IMR-90 (cell line): ENCODE results near the gene SNX27. TPM values are rescaled to one million over a fixed set of nuclear protein-coding genes. Genes with fewer than 3 reads are reported as not detected.

Experiments used
- ATAC-seq: fragments of 200-7000 bp; cut with Tn5 transposase; 2 replicates; pipeline ENCODE4 v1.9.1; 2020; ENCODE audit warnings: low read depth, mild to moderate bottlenecking, moderate library complexity
- BruUV-seq: library from RNA; stranded (reverse); fragments of 400-500 nt; replicated peaks from 2 replicates; lab custom pipeline; 2021; lab: Mats Ljungman, UMichigan
- CTCF ChIA-PET: fragments of 300-600 bp; formaldehyde crosslinking; extraction: SDS; loops from one replicate; lab custom pipeline; 2021; ENCODE audit warnings: antibody characterized with exemption; lab: Yijun Ruan, JAX
- POLR2A ChIA-PET: fragments of 300-600 bp; sonication (Branson Sonifier 250); formaldehyde crosslinking; loops from one replicate; lab custom pipeline; 2022; ENCODE audit warnings: antibody characterized with exemption; ENCODE audit not compliant: unreplicated experiment; lab: Charles Lee
- DNase-seq: peaks from one replicate; pipeline ENCODE4 v3.0.0; 2013
- H2AFZ ChIP-seq: replicated peaks from 2 replicates; pipeline ENCODE3; 2013; ENCODE audit warnings: low read length, mild to moderate bottlenecking; ENCODE audit not compliant: poor library complexity
- H2AK5ac ChIP-seq: 2 replicates; pipeline ENCODE4 v1.6.1; 2013; ENCODE audit warnings: low read depth, low read length, inconsistent platforms
- H2AK9ac ChIP-seq: replicated peaks from 2 replicates; pipeline ENCODE3; 2013; ENCODE audit warnings: mild to moderate bottlenecking, low read depth, low read length, moderate library complexity; ENCODE audit not compliant: poor library complexity
- H2BK120ac ChIP-seq: 2 replicates; pipeline ENCODE4 v1.6.1; 2013; ENCODE audit warnings: low read depth, low read length, inconsistent platforms
- H2BK15ac ChIP-seq: 3 replicates; pipeline ENCODE4 v1.6.1; 2013; ENCODE audit warnings: low read depth, low read length, inconsistent platforms
- H2BK20ac ChIP-seq: 2 replicates; pipeline ENCODE4 v1.6.1; 2013; ENCODE audit warnings: low read depth, mild to moderate bottlenecking, inconsistent platforms, low read length, moderate library complexity
- H2BK5ac ChIP-seq: 2 replicates; pipeline ENCODE4 v1.6.1; 2013; ENCODE audit warnings: mild to moderate bottlenecking, low read depth, low read length, inconsistent platforms; ENCODE audit not compliant: poor library complexity, severe bottlenecking
- H3K14ac ChIP-seq: replicated peaks from 2 replicates; pipeline ENCODE4 v1.6.1; 2013; ENCODE audit warnings: low read depth, low read length, inconsistent platforms
- H3K18ac ChIP-seq: 2 replicates; pipeline ENCODE4 v1.6.1; 2013; ENCODE audit warnings: low read depth, low read length, control low read depth
- H3K23ac ChIP-seq: 2 replicates; pipeline ENCODE4 v1.6.1; 2013; ENCODE audit warnings: low read depth, low read length, inconsistent platforms
- H3K27ac ChIP-seq: 2 replicates; pipeline ENCODE4 v1.5.1; 2013; ENCODE audit warnings: mild to moderate bottlenecking, control low read depth, low read length; ENCODE audit not compliant: insufficient read depth
- H3K27me3 ChIP-seq: 2 replicates; pipeline ENCODE4 v1.6.1; 2013; ENCODE audit warnings: low read length; ENCODE audit not compliant: control insufficient read depth, insufficient read depth
- H3K36me3 ChIP-seq: 2 replicates; pipeline ENCODE4 v1.6.1; 2013; ENCODE audit warnings: low read length, mixed read lengths; ENCODE audit not compliant: control insufficient read depth, insufficient read depth
- H3K4ac ChIP-seq: 2 replicates; pipeline ENCODE4 v1.6.1; 2013; ENCODE audit warnings: low read depth, low read length, inconsistent platforms
- H3K4me1 ChIP-seq: 2 replicates; pipeline ENCODE4 v1.6.1; 2013; ENCODE audit warnings: low read length, mixed read lengths; ENCODE audit not compliant: control insufficient read depth, insufficient read depth
- H3K4me2 ChIP-seq: 2 replicates; pipeline ENCODE4 v1.6.1; 2013; ENCODE audit warnings: low read depth, mild to moderate bottlenecking, control low read depth, low read length, moderate library complexity
- H3K4me3 ChIP-seq: 2 replicates; pipeline ENCODE4 v1.5.1; 2013; ENCODE audit warnings: low read depth, mild to moderate bottlenecking, control low read depth, low read length, moderate library complexity; ENCODE audit not compliant: insufficient read depth
- H3K56ac ChIP-seq: 2 replicates; pipeline ENCODE4 v1.6.1; 2013; ENCODE audit warnings: low read length, inconsistent platforms; ENCODE audit not compliant: insufficient read depth; ENCODE audit errors: extremely low read depth
- H3K79me1 ChIP-seq, 2 experiments: 2 replicates each; pipeline ENCODE4 v1.6.1; 2013; ENCODE audit warnings: low read length in 2 of 2, inconsistent platforms in 1 of 2, low read depth in 1 of 2
- H3K9ac ChIP-seq: 2 replicates; pipeline ENCODE4 v1.6.1; 2013; ENCODE audit warnings: low read depth, low read length, control low read depth
- H3K9me1 ChIP-seq: 2 replicates; pipeline ENCODE4 v1.6.1; 2013; ENCODE audit warnings: low read length, inconsistent platforms; ENCODE audit not compliant: insufficient read depth
- H3K9me3 ChIP-seq: 2 replicates; pipeline ENCODE4 v1.6.1; 2013; ENCODE audit warnings: low read length; ENCODE audit not compliant: control insufficient read depth, insufficient read depth
- H4K20me1 ChIP-seq: 2 replicates; pipeline ENCODE4 v1.6.1; 2013; ENCODE audit warnings: low read length, inconsistent platforms; ENCODE audit not compliant: insufficient read depth
- H4K5ac ChIP-seq: 2 replicates; pipeline ENCODE4 v1.6.1; 2013; ENCODE audit warnings: mild to moderate bottlenecking, low read depth, low read length, control low read depth
- H4K8ac ChIP-seq, 2 experiments: 2 replicates each; pipeline ENCODE4 v1.6.1; 2013; ENCODE audit warnings: low read depth in 2 of 2, low read length in 2 of 2, control low read depth in 1 of 2, inconsistent platforms in 1 of 2
- H4K91ac ChIP-seq: 2 replicates; pipeline ENCODE4 v1.6.1; 2013; ENCODE audit warnings: low read depth, low read length, inconsistent platforms; ENCODE audit not compliant: insufficient read depth
- BHLHE40 ChIP-seq: fragments of 150-350 bp; IDR thresholded peaks from 2 replicates; pipeline ENCODE4 v1.6.1; 2016; ENCODE audit warnings: mild to moderate bottlenecking, low read depth, low read length
- CEBPB ChIP-seq: IDR thresholded peaks from 2 replicates; pipeline ENCODE4 v1.6.1; 2012; ENCODE audit warnings: low read depth, low read length, improper control_type of control experiment
- CHD1 ChIP-seq: IDR thresholded peaks from 2 replicates; pipeline ENCODE4 v1.6.1; 2012; ENCODE audit warnings: low read depth, low read length, improper control_type of control experiment
- CTCF ChIP-seq: conservative IDR thresholded peaks from 2 replicates; pipeline ENCODE4 v1.5.1; 2012; ENCODE audit warnings: mild to moderate bottlenecking, low read depth, low read length, improper control_type of control experiment
- ELK1 ChIP-seq: fragments of 150-350 bp; IDR thresholded peaks from 2 replicates; pipeline ENCODE4 v1.6.1; 2016; ENCODE audit warnings: low read depth, mild to moderate bottlenecking, low read length, moderate library complexity, borderline replicate concordance
- FOS ChIP-seq: fragments of 150-350 bp; IDR thresholded peaks from 2 replicates; pipeline ENCODE4 v1.6.1; 2016; ENCODE audit warnings: low read depth, low read length
- MAFK ChIP-seq: IDR thresholded peaks from 2 replicates; pipeline ENCODE4 v1.6.1; 2012; ENCODE audit warnings: low read depth, low read length, improper control_type of control experiment
- MXI1 ChIP-seq: IDR thresholded peaks from 2 replicates; pipeline ENCODE4 v1.6.1; 2012; ENCODE audit warnings: low read depth, mild to moderate bottlenecking, low read length, moderate library complexity, borderline replicate concordance
- NFE2L2 ChIP-seq: fragments of 150-350 bp; IDR thresholded peaks from 2 replicates; pipeline ENCODE4 v1.6.1; 2016; ENCODE audit warnings: low read depth, mild to moderate bottlenecking, low read length
- POLR2A ChIP-seq: IDR thresholded peaks from 2 replicates; pipeline ENCODE4 v1.6.1; 2012; ENCODE audit warnings: mild to moderate bottlenecking, low read depth, low read length
- RAD21 ChIP-seq: IDR thresholded peaks from 2 replicates; pipeline ENCODE4 v1.6.1; 2012; ENCODE audit warnings: low read length, improper control_type of control experiment
- RCOR1 ChIP-seq: IDR thresholded peaks from 2 replicates; pipeline ENCODE4 v1.6.1; 2012; ENCODE audit warnings: mild to moderate bottlenecking, low read length, improper control_type of control experiment; ENCODE audit not compliant: insufficient replicate concordance
- RFX5 ChIP-seq: IDR thresholded peaks from 2 replicates; pipeline ENCODE4 v1.8.0; 2012; ENCODE audit warnings: low read depth, mild to moderate bottlenecking, low read length, moderate library complexity
- USF2 ChIP-seq: fragments of 150-350 bp; IDR thresholded peaks from 2 replicates; pipeline ENCODE4 v1.6.1; 2017; ENCODE audit warnings: mild to moderate bottlenecking, antibody characterized with exemption, low read length, low read depth
- WGBS, 2 experiments: methylation state at CpG; one replicate each; pipeline versions ENCODE4 v1.1.5 to v1.1.7; 2013; ENCODE audit warnings: missing lambda C conversion rate in 2 of 2; ENCODE audit not compliant: insufficient read length in 1 of 2; ENCODE audit errors: extremely low coverage in 2 of 2; 5-methylcytosine and 5-hydroxymethylcytosine counted together
- dilution Hi-C: fragments of 300-500 bp; cut with HindIII; formaldehyde crosslinking; loops from one replicate; pipeline ENCODE4 v1.14.3; 2018; ENCODE audit warnings: low sequenced_read_pairs; ENCODE audit not compliant: unreplicated experiment
- in situ Hi-C: fragments of 300-500 bp; cut with MboI; formaldehyde crosslinking; loops from 3 replicates; pipeline ENCODE4 v1.14.3; 2019; ENCODE audit warnings: low sequenced_read_pairs, inconsistent platforms, mixed read lengths
- intact Hi-C: fragments of 100-400 bp; cut with micrococcal nuclease; formaldehyde crosslinking; loops from 2 replicates; pipeline ENCODE4 v1.10.0; 2022
- polyA plus RNA-seq, 3 experiments: library from polyadenylated mRNA; depleted of rRNA; stranded (reverse); fragments of >200 nt; gene quantifications; 2 replicates each; pipeline ENCODE4 v1.2.3, GENCODE V29; 2012; ENCODE audit warnings: low replicate concordance in 1 of 3
- total RNA-seq: library from RNA; depleted of rRNA; stranded (reverse); fragments of >200 nt; gene quantifications from 2 replicates; pipeline ENCODE4 v1.2.3, GENCODE V29; 2012

The SNX27 gene
- total and polyA plus RNA-seq, 2 of the 4 experiments (the other 2 are of a cell fraction), result 12.3 to 25.6 TPM

GRCh38 chr1:151728151-151729054 is 116.6 kb downstream of the SNX27 start:
- POLR2A ChIA-PET, result no interaction called here
- dilution Hi-C loops, result no loop called here
- ATAC-seq, result peak; percentile 86

More at GRCh38 chr1:151728151-151729054, 116.6 kb downstream of the SNX27 start:
- TF ChIP-seq ELK1 (no peak), USF2 (no peak), MXI1 (no peak), MAFK (no peak), RAD21 (no peak), POLR2A (no peak), NFE2L2 (no peak), CEBPB (no peak), RCOR1 (no peak), CHD1 (no peak), FOS (no peak), CTCF (no peak), BHLHE40 (no peak), RFX5 (no peak)
- Histone ChIP-seq H3K27ac (no peak overlapping the region), H3K79me1 (no peaks in the 10 kb centered on the region), H3K18ac (no peak overlapping the region), H4K91ac (no peak overlapping the region), H3K14ac (no peak overlapping the region), H3K56ac (no peak overlapping the region), H3K4ac (no peak overlapping the region), H3K27me3 (peaks cover 62% of the 10 kb centered on the region), H2BK5ac (no peak overlapping the region), H3K4me2 (peak overlapping the region; percentile 46; the same call in 1 of the 2 replicates), H2BK20ac (no peak overlapping the region), H2AK9ac (no peak overlapping the region), H4K8ac (no peak overlapping the region), H4K5ac (no peak overlapping the region), H3K9me3 (no peaks in the 10 kb centered on the region), H3K23ac (no peak overlapping the region; the same call in 1 of the 2 replicates), H2BK15ac (no peak overlapping the region), H3K4me1 (peaks cover 2% of the 10 kb centered on the region; the same call in 1 of the 2 replicates), H3K9ac (no peak overlapping the region), H3K36me3 (no peaks in the 10 kb centered on the region), H2BK120ac (no peak overlapping the region), H3K9me1 (no peaks in the 10 kb centered on the region), H2AFZ (no peak overlapping the region), H3K4me3 (no peak overlapping the region), H2AK5ac (no peak overlapping the region), H4K20me1 (no peaks in the 10 kb centered on the region)
- in situ Hi-C loops (no loop called here), intact Hi-C loops (no loop called here)
- BruUV-seq, result no TSS peak
- WGBS, 2 experiments, result 30% methylated on average over 2 of the region's 19 CpGs; no CpG with 5 or more reads in 1 of the 2 experiments
- CTCF ChIA-PET, result interaction anchor here (0.6 kb wide), 1 partner anchor 634 kb away, joined by 3 read pairs; no protein-coding TSS in a partner anchor
- DNase-seq, result peak; percentile 57
